GM21786 (cell line): Measurements from ENCODE around the gene MCU.

Source experiments
- ATAC-seq: cut with Tn5 transposase; IDR thresholded peaks from one replicate; pipeline ENCODE4 v1.9.1; 2021; ENCODE audit not compliant: unreplicated experiment

Gene MCU

DNA sequence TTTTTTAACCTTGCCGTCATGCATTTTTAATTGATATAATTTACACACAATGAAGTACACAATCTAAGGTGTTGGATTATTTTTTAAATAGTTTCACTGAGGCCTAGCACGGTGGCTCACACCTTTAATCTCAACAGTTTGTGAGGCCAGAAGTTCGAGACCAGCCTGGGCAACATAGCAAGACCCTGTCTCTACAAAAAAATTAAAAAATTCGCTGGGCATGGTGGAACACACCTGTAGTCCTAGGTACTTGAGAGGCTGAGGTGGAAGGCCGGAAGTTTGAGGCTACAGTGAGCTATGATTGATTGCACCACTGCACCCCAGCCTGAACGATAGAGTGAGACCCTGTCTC, 108.8 kb downstream of the MCU start:
- no peak for ATAC-seq

DNA sequence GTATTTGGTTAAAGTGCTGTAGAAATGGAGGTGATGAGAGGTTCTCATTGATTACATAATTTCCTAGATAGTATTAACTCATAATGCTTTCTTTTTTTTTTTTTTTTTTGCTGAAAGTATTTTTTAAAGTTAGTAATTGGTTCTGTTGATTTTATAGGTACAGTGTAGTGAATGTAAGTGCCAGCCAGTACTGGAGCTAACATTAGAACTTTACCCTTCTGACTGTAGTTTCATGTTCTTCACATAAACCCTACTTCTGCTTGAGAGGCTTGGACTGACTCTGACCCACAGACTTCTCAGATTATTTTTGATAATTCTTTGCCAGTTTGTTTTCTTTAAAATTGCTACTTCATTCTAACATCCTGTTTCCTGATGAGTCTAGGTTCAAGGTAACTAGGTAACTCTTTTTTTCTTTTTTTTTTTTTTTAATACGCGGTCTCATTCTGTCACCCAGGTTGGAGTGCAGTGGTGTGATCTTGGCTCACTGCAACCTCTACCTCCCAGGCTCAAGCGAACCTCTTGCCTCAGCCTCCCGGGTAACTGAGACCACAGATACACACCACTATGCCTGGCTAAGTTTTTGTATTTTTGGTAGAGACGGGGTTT, 109.4 kb downstream of the MCU start:
- ATAC-seq, result no peak

DNA sequence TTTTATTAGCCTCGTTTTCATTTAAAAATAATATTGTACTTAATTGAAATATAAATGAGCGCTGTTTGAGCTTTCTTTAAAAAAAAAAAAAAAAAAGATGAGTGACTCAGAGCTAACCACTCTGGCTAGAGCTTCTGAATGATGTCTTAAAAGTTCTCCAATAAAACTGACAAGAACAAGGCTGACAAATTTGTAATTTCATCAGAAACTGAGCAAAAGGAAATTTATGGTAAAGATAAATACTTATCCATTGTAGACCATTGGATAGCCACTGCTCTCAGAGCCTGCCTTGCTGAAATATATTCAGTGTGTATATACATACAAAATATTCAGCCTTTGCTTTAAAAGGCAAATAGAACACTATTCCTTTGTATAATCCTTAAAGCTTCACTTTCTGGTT, 110.4 kb downstream of the MCU start:
- ATAC-seq, result no peak

DNA sequence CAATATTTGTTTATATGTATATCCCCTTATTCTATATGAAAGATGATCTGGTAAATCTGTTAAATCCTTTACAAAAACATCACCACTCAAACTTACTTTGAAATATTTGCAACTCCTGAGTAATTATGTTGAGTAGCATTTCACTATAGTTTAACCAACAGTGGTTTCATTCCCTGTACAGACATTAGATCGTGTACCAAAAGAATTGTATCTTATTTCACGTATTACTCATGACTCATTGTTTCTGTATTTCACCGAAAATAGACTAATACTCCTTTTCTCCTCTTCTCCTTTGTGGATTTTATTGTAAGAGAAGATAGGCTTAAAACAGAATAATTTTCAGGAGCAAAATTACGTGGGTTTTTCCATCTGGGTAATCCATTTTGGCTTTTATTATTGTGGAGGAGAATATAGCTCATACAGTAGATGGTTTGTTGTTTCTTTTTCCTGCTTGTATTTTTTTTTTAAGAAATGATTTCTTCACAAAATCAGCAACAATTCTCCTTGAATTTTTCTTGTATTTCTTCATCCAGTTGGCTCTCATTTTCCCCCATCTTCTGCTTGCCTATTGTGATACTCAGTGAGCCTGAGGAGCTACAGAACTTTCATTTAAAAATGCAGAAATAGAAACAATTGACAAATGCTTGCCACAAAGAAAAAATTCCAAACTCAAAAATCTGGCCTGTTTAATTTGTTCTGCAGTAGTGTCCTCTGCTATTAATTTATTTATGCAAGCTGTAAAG, 111.0 kb downstream of the MCU start:
- no peak for ATAC-seq

DNA sequence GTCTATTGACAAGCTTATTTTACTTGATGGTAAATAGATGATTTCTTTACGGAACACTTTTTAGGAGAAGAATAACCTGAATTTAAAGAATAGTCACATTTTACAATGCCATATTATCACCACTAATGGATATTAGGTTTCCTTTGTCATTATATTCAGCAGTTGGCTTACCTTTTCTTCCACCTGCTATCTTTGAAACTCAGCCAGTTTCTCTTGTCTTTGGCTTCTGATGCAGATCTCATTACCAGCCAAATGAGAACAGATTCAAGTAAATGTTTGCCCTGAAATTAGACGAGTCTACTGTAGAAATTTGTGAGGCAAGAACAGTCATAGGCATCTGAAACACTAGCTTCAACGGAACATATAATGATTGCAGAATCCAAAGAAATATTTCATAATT, 116.1 kb downstream of the MCU start:
- no peak for ATAC-seq

- no peak for ATAC-seq
Observed at GRCh38 chr10:72809006-72809405, 117.1 kb downstream of the MCU start.

DNA sequence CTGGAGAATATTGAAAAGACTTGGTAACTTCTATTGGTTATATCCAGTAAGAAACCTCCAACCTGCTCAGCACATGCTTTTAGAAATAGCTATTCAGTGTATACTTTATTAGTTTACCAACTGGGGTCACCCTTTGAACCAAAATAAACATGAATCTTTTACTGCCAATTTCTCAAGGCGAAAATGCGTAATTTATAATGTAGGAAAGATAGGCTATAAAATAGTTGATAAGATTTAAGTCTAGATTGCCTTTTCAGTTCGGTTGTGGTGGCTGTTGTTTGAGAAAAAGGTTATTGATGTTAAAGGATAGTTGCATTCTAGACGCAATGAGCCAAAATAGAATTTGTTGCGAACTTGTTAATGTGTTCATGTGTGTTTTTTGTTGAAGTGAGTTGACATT, 119.0 kb downstream of the MCU start:
- ATAC-seq, result no peak

GRCh38 chr10:72812415-72812752, 120.4 kb downstream of the MCU start:
- ATAC-seq, result no peak

GRCh38 chr10:72812753-72813430, 120.9 kb downstream of the MCU start:
- no peak for ATAC-seq

DNA sequence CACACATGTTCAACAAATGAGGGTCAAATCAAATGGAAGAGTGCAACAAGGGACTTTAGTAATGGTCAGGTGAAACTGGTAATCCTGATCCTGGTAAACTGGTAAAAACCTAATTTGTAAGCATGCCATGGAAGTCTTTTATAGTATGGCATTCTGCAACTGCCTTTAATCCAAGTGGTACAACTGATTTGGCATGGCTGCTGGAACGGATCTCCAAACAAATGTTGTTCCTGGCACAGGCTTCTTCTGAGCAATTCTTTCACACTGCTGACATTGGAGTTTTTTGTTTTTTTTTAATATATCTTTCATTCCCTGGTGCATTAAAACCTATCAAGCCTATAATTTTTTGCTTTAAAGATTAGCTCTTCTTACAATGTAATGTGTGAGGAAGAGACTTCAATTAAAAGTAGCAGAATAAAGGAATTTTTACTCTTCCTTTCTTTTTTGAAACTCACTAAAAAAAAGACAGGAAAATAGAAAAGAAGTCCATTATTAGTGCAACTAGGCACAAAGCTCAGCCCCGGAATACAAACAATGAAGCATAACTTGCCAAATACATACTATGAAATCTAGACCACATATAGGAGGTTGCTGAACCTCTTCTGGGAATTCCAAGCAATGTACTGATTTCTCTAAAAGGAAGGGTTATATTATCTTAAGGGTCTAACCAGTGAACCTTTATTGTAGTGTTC, 122.3 kb downstream of the MCU start:
- ATAC-seq, result no peak

DNA sequence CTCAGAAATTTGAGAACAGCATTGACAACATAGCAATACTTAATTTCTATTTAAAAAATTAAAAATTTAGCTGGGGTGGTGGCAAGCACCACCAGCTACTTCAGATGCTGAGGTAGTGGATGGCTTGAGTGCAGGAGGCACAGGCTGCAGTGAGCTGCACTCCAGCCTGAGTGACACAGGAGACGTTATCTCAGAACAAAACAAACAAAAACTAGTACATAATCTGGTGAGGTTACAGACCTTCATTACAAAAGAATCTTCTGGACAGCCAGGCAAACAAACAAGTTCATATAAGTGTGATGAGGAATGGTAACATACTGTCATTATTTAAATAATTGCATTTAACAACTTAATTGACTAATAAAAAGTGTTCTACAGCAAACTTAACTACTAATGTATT, 124.6 kb downstream of the MCU start:
- no peak for ATAC-seq

- no peak for ATAC-seq
Observed at GRCh38 chr10:72818076-72818475, 126.1 kb downstream of the MCU start.

GRCh38 chr10:72819053-72819452, 127.1 kb downstream of the MCU start:
- ATAC-seq, result no peak

DNA sequence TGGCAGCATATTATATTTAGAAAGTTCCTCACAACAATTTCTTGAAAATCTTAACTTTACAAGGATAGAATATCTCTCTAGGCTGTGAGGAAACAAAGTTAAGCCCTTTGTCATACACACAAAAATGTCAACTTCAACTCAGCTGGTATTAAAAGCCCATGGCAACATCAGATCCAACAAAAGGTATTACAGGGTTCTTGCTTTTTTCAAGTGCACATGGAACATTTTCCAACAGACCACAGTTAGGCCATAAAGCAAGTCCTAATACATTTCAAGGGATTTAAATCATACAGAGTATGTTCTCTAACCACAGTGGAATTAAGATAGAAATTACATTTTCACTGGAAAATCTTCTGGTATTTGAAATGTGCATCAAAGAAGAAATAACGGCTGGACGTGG, 129.7 kb downstream of the MCU start:
- no peak for ATAC-seq

DNA sequence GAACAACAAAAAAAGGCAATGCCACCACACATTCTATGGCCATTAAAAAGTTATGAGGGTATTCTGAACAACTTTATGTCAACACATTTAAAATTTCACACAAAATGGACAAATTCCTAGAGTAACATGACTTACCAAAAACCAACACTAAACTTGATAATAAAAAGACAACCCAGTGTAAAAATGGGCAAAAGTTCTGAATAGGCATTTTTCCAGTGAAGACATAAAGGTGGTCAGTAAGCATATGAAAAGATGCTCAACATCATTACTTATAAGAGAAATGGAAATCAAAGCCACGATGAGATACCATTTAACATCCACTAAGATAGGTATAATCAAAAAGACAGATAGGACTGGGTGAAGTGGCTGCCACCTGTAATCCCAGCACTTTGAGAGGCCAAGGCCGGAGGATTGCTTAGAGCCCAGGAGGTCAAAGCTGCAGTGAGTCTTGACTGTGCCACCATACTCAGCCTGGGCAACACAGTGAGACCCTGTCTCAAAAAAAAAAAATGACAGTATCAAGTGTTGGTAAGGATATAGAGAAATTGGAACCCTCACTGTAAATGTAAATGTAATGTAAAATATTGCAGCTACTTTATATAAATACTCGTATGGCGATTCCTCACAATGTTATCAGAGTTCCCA, 130.5 kb downstream of the MCU start:
- no peak for ATAC-seq

GRCh38 chr10:72825163-72825562, 133.2 kb downstream of the MCU start:
- ATAC-seq, result no peak

GRCh38 chr10:72826346-72826745, 134.4 kb downstream of the MCU start:
- no peak for ATAC-seq

- ATAC-seq, result no peak
Observed at GRCh38 chr10:72828294-72828693, 136.4 kb downstream of the MCU start.

DNA sequence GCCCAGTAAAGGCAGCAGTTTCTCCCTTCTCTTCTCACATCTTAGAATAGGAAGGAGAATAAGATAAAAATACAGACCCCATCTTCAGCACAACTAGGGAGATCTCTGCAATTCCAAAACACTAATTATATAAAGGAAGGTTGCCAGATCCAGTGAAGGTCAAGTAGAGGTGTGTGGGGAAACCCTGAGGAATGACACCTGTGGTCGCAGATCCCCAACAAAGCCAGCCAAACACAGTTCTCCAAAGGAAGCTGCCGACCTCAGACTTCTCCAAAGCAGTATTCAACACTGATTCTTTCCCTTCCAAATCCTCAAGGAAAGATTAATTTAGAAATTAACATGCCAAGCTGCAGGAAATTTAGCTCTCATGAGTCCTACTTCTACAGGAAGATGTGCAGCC, 138.7 kb downstream of the MCU start:
- no peak for ATAC-seq

DNA sequence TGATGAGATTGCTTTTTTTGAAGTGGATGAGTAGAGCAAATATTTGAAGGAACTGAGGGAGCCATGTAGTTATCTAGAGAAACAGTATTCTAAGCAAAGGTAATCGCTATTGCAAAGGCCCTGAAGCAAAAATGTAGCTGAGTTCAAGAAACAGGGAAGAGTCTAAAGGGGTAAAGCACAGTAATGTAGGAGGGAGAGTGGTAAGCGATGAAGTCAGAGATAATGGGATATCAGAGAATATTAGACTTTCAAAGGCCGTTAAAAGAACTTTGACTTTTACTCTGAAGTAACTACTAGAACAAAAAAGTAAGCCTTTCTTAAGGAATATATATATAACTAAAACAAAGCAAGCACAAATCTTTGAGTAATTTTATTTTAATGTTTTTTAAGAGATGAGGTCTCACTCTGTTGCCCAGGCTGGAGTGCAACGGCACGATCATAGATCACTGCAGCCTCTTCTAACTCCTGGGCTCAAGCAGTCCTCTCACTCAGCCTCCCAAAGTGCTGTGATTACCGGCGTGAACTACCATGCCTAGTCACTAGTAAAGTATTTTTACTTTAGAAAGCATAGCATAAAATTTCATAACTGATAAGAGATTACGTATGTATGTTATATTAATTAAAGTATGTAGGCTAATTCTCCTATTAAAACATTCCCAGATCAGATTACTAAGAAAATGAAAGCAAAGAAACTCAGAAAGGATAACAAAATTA, 139.9 kb downstream of the MCU start:
- no peak for ATAC-seq

DNA sequence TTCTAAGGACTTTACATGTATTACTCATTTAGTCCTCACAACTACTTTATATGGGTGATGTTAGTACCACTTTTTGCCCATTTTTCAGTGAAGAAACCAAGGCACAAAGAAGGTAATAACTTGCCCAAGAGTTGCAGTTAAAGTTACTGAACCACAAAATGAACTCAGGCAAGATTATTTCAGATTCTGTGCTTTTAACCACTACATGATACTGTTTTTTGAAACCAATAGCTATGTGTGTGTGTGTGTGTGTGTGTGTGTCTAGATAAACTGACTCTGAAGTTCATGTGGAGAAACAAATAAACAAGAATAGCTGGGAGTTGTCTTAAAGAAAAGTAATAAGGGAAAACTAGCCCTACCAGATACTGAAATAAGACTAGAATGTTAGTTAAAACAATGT, 140.8 kb downstream of the MCU start:
- ATAC-seq, result no peak
